ENCODE data around the gene PCSK6.

DNA sequence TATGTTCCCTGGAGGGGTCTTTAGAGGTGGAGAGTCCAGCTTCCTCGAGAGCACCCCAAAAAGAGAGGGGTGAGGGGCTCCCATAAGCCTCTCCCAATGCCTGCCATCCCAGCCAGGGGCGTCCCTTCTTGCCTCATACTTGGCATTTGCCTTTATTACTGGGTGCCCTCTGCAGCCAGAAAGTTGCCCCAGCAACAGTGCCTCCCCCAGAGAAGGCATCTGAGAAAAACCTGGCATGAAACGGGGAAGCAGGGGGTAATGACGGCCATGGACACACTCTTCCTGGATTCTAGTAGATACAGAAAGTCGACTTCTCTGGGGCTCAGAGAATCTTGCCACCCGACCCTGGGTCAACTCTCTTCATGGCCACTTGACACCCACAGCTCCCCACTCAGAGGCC is 90.1 kb downstream of the PCSK6 start:
- TF ChIP-seq EZH2 (IDR thresholded peaks at IDR 0.05; ENCODE audit: insufficient read depth, poor library complexity, severe bottlenecking) (no peak), EZH2phosphoT487 (IDR thresholded peaks at IDR 0.05; ENCODE audit: insufficient read depth, low read depth) (no peak)
